HG03565 (cell line): ENCODE measurements around the gene CRYZL1.
A peak's percentile ranks its signal among the peaks of the same experiment; 100 is the strongest.

ENCODE experiments used
- ATAC-seq: cut with Tn5 transposase; IDR thresholded peaks from one replicate; pipeline ENCODE4 v1.9.1; 2021; ENCODE audit warnings: mild to moderate bottlenecking, moderate library complexity; ENCODE audit not compliant: unreplicated experiment

CRYZL1 gene

GRCh38 chr21:33542640-33543504 lies 98.7 kb downstream of the CRYZL1 start, which contains the start of gene SON:
Gene SON (plus strand): TSS chr21:33543038. CDS start chr21:33543093, 55 bp downstream.
- peak; percentile 85 for ATAC-seq

- ATAC-seq = peak; percentile 35
Observed at GRCh38 chr21:33541756-33542639, 99.5 kb downstream of the CRYZL1 start, which contains the start of gene GART. Gene GART (minus strand): TSS chr21:33542117. CDS start chr21:33539315, 2,802 bp downstream.

- ATAC-seq = no peak
Observed at GRCh38 chr21:33541105-33541711, 100.3 kb downstream of the CRYZL1 start.

GRCh38 chr21:33540711-33541104 lies 100.8 kb downstream of the CRYZL1 start:
- no peak for ATAC-seq

GRCh38 chr21:33539616-33540015 lies 101.9 kb downstream of the CRYZL1 start:
- ATAC-seq = no peak
